Vein endothelial cell (primary cell): Measurements from ENCODE around the gene UBE2E2. TPM values are rescaled to one million over a fixed set of nuclear protein-coding genes. Genes with fewer than 3 reads are reported as not detected.

ENCODE experiments used
- small RNA-seq: library from RNA; depleted of rRNA; stranded (forward); fragments of <200 nt; gene quantifications from one replicate; pipeline ENCODE3, GENCODE V24; 2012
- total RNA-seq: library from RNA; depleted of rRNA; stranded (reverse); fragments of >200 nt; gene quantifications from 2 replicates; pipeline ENCODE4 v1.2.3, GENCODE V29; 2012

The UBE2E2 gene
- 50.6 and 73.8 TPM in 2 replicates for total RNA-seq

DNA sequence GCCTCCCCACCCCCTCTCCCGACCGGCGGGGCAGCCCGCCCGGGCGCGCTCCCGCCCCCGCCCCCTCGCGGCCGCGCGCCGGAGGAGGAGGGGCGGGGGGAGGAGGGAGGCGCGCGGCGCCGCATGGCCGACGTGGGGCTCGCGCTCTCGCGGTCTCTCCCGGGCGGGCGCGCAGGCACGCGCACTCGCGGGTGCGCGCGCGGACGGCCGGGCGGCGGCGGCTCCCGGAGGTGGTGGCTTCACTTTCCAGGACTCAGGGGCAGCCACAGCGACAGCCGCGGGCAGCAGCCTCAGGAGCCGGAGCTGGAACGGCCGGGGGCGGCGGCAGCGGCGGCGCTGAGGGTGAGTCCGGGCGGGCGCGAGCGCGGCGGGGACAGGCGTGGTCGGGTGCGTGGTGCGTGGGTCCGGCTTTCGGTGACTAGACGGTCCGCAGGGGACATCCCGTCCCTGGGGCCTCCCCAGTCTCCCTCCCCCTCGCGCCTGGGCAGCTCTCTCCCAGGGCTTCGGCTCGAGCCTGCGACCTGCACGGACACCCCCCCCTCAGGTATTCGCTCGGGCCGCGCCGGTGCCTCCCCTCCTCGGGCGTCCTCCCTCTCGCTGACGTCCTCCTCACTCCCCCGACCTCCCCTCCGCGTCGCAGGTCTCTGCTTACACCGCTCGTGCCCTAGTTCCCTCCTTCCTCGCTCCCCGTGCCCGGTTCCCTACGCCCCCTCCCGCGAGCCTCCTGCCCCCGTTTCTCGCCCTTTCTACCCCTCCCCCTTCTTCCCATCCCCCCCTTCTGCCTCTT lies at the start of gene UBE2E2:
Gene UBE2E2 (plus strand): TSS at position 407 of the 787 bp plus-strand sequence.

Small RNA genes within 50 kb of the gene (small RNA-seq; reads per million reads assigned to genes)
- gene AC121251.1, result not detected
- gene RF00019, result not detected
- gene RNU6-788P, result not detected
- not detected for gene RNU6-922P
